Astrocyte (in vitro differentiated cells and primary cell): ENCODE measurements around the gene CBR4.

Experiments used
- EZH2 ChIP-seq: IDR thresholded peaks from 2 replicates; pipeline ENCODE4 v1.6.1; 2012; ENCODE audit warnings: mild to moderate bottlenecking, low read length, inconsistent platforms; ENCODE audit not compliant: insufficient read depth
- TF ChIP-seq, protein P1 (sequence below): IDR thresholded peaks from 2 replicates; pipeline ENCODE4 v1.5.1; 2011; ENCODE audit warnings: low read depth, mild to moderate bottlenecking, inconsistent platforms, low read length, moderate library complexity; ENCODE audit not compliant: insufficient read depth

GRCh38 chr4:169054879-169055278 is 44.8 kb upstream of the CBR4 start:
- TF ChIP-seq, protein P1, sequence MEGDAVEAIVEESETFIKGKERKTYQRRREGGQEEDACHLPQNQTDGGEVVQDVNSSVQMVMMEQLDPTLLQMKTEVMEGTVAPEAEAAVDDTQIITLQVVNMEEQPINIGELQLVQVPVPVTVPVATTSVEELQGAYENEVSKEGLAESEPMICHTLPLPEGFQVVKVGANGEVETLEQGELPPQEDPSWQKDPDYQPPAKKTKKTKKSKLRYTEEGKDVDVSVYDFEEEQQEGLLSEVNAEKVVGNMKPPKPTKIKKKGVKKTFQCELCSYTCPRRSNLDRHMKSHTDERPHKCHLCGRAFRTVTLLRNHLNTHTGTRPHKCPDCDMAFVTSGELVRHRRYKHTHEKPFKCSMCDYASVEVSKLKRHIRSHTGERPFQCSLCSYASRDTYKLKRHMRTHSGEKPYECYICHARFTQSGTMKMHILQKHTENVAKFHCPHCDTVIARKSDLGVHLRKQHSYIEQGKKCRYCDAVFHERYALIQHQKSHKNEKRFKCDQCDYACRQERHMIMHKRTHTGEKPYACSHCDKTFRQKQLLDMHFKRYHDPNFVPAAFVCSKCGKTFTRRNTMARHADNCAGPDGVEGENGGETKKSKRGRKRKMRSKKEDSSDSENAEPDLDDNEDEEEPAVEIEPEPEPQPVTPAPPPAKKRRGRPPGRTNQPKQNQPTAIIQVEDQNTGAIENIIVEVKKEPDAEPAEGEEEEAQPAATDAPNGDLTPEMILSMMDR: no peak
- no peak for TF ChIP-seq EZH2
